Neural cell (in vitro differentiated cells): ENCODE data around the gene TUBGCP4. TPM values are rescaled to one million over a fixed set of nuclear protein-coding genes. Genes with fewer than 3 reads are reported as not detected.

Experiments
- H2AFZ ChIP-seq: fragments of 200-600, 300-800 bp; sonication (generic), shearing (Covaris generic); 2 replicates; pipeline ENCODE4 v1.6.0; 2014; ENCODE audit warnings: low read depth, mild to moderate bottlenecking, antibody characterized with exemption, low read length, moderate library complexity
- H3F3A ChIP-seq: fragments of 200-600 bp; shearing (Covaris generic); 2 replicates; pipeline ENCODE4 v1.6.1; 2016; ENCODE audit warnings: mild to moderate bottlenecking, moderate library complexity, mixed read lengths, antibody characterized with exemption, low read length; ENCODE audit not compliant: insufficient read depth, poor library complexity, severe bottlenecking
- H3K27ac ChIP-seq: fragments of 200-600, 300-800 bp; sonication (generic), shearing (Covaris generic); 2 replicates; pipeline ENCODE4 v1.5.1; 2014; ENCODE audit warnings: mild to moderate bottlenecking, low read length, moderate library complexity
- H3K27me3 ChIP-seq: fragments of 300-800, 200-600 bp; sonication (generic), shearing (Covaris generic); 2 replicates; pipeline ENCODE4 v1.6.0; 2014; ENCODE audit warnings: mild to moderate bottlenecking, low read depth, low read length, moderate library complexity; ENCODE audit not compliant: insufficient read depth
- H3K36me3 ChIP-seq: fragments of 300-800, 200-600 bp; sonication (generic), shearing (Covaris generic); 2 replicates; pipeline ENCODE4 v1.5.1; 2014; ENCODE audit warnings: mild to moderate bottlenecking, antibody characterized with exemption, low read length, moderate library complexity; ENCODE audit not compliant: insufficient read depth
- H3K4me2 ChIP-seq: fragments of 300-800, 200-600 bp; sonication (generic), shearing (Covaris generic); 2 replicates; pipeline ENCODE4 v1.6.0; 2014; ENCODE audit warnings: mild to moderate bottlenecking, low read length
- H3K4me3 ChIP-seq: fragments of 300-800, 200-600 bp; sonication (generic), shearing (Covaris generic); 2 replicates; pipeline ENCODE4 v1.5.1; 2014; ENCODE audit warnings: mild to moderate bottlenecking, low read length, moderate library complexity
- H3K79me2 ChIP-seq: fragments of 200-600 bp; shearing (Covaris generic); replicated peaks from 2 replicates; pipeline ENCODE4 v1.6.0; 2014; ENCODE audit warnings: mild to moderate bottlenecking, low read length, moderate library complexity; ENCODE audit not compliant: insufficient read depth
- H3K9ac ChIP-seq: fragments of 300-800, 200-600 bp; sonication (generic), shearing (Covaris generic); 2 replicates; pipeline ENCODE4 v1.6.1; 2016; ENCODE audit warnings: mild to moderate bottlenecking, low read length, mixed read lengths
- H3K9me2 ChIP-seq: fragments of 200-600 bp; shearing (Covaris generic); 2 replicates; pipeline ENCODE4 v1.6.1; 2016; ENCODE audit warnings: mild to moderate bottlenecking, low read length, mixed read lengths; ENCODE audit not compliant: insufficient read depth
- H3K9me3 ChIP-seq: fragments of 200-600, 300-800 bp; sonication (generic), shearing (Covaris generic); 2 replicates; pipeline ENCODE4 v1.6.1; 2016; ENCODE audit warnings: mild to moderate bottlenecking, mixed run types, low read length, moderate library complexity, mixed read lengths
- H4K20me1 ChIP-seq: fragments of 200-600 bp; shearing (Covaris generic); 2 replicates; pipeline ENCODE4 v1.6.1; 2016; ENCODE audit warnings: mild to moderate bottlenecking, mixed run types; ENCODE audit not compliant: insufficient read depth
- EP300 ChIP-seq: fragments of 450-650 bp; conservative IDR thresholded peaks from 2 replicates; pipeline ENCODE4 v1.6.1; 2014; ENCODE audit warnings: antibody characterized with exemption, mild to moderate bottlenecking, moderate library complexity; ENCODE audit not compliant: poor library complexity, severe bottlenecking
- EZH2 ChIP-seq: fragments of 200-600, 300-800 bp; shearing (Covaris generic), sonication (generic); IDR thresholded peaks from 2 replicates; pipeline ENCODE4 v1.6.1; 2014; ENCODE audit warnings: antibody characterized with exemption, low read length, borderline replicate concordance, mild to moderate bottlenecking; ENCODE audit not compliant: insufficient read depth, poor library complexity, severe bottlenecking
- MXI1 ChIP-seq: fragments of 450-650 bp; conservative IDR thresholded peaks from 2 replicates; pipeline ENCODE4 v1.6.1; 2014; ENCODE audit warnings: antibody characterized with exemption, mild to moderate bottlenecking; ENCODE audit not compliant: poor library complexity, severe bottlenecking
- POLR2AphosphoS5 ChIP-seq: IDR thresholded peaks from 2 replicates; pipeline ENCODE4 v1.6.1; 2012
- RAD21 ChIP-seq: fragments of 450-650 bp; conservative IDR thresholded peaks from 2 replicates; pipeline ENCODE4 v1.6.1; 2014; ENCODE audit warnings: antibody characterized with exemption, mild to moderate bottlenecking, moderate library complexity
- SMC3 ChIP-seq: fragments of 450-650 bp; conservative IDR thresholded peaks from 2 replicates; pipeline ENCODE4 v1.6.1; 2014; ENCODE audit warnings: antibody characterized with exemption, mild to moderate bottlenecking, moderate library complexity; ENCODE audit not compliant: poor library complexity
- TAF1 ChIP-seq: IDR thresholded peaks from 2 replicates; pipeline ENCODE4 v1.6.1; 2012; ENCODE audit warnings: low read depth
- polyA plus RNA-seq: library from polyadenylated mRNA; depleted of rRNA; stranded (reverse); fragments of >200 nt; gene quantifications from 2 replicates; pipeline ENCODE4 v1.2.3, GENCODE V29; 2014
- TF ChIP-seq, protein P1 (sequence below): IDR thresholded peaks from 2 replicates; pipeline ENCODE4 v1.6.1; 2012; ENCODE audit warnings: borderline replicate concordance
- TF ChIP-seq, protein P2 (sequence below): fragments of 450-650 bp; IDR thresholded peaks from 2 replicates; pipeline ENCODE4 v1.5.1; 2014; ENCODE audit warnings: antibody characterized with exemption, mild to moderate bottlenecking, moderate library complexity; ENCODE audit not compliant: poor library complexity, severe bottlenecking

The TUBGCP4 gene
- polyA plus RNA-seq, 1 donor from 2014 or later = 4.6 TPM

DNA sequence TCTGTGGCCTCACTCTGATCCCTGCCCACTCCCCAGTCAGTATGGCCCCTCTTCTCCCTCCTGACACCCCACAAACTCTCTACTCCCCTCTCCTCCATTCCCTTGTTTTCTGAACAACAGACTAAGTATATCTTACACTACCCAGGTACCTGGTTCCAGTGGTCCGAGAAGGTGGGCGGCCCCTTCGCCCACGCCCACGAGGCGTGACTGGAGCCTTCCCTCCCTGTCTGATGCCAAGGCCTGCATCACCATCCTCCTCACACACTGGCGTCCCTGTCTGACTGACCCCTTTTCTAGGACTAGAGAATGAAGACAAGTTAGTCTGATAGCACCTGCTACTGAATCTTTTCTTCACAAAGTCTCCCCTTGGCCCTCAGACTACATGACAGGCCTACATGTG lies 50.0 kb downstream of the TUBGCP4 start:
- no peak overlapping the region for H3K27ac ChIP-seq
- peaks cover 6% of the 10 kb centered on the region for H3K79me2 ChIP-seq
- H3K9ac ChIP-seq = no peak overlapping the region
- no peak overlapping the region for H3K4me3 ChIP-seq
- H3F3A ChIP-seq = no peaks in the 10 kb centered on the region
- H2AFZ ChIP-seq = no peak overlapping the region
- H4K20me1 ChIP-seq = no peaks in the 10 kb centered on the region
- H3K9me3 ChIP-seq = no peaks in the 10 kb centered on the region
- no peak overlapping the region for H3K4me2 ChIP-seq
- no peaks in the 10 kb centered on the region for H3K9me2 ChIP-seq
- H3K27me3 ChIP-seq = no peaks in the 10 kb centered on the region
- H3K36me3 ChIP-seq = peaks cover 9% of the 10 kb centered on the region
- TF ChIP-seq POLR2AphosphoS5 (no peak), MXI1 (no peak), EZH2 (no peak), TAF1 (no peak), EP300 (no peak), SMC3 (no peak)
- TF ChIP-seq, protein P1, sequence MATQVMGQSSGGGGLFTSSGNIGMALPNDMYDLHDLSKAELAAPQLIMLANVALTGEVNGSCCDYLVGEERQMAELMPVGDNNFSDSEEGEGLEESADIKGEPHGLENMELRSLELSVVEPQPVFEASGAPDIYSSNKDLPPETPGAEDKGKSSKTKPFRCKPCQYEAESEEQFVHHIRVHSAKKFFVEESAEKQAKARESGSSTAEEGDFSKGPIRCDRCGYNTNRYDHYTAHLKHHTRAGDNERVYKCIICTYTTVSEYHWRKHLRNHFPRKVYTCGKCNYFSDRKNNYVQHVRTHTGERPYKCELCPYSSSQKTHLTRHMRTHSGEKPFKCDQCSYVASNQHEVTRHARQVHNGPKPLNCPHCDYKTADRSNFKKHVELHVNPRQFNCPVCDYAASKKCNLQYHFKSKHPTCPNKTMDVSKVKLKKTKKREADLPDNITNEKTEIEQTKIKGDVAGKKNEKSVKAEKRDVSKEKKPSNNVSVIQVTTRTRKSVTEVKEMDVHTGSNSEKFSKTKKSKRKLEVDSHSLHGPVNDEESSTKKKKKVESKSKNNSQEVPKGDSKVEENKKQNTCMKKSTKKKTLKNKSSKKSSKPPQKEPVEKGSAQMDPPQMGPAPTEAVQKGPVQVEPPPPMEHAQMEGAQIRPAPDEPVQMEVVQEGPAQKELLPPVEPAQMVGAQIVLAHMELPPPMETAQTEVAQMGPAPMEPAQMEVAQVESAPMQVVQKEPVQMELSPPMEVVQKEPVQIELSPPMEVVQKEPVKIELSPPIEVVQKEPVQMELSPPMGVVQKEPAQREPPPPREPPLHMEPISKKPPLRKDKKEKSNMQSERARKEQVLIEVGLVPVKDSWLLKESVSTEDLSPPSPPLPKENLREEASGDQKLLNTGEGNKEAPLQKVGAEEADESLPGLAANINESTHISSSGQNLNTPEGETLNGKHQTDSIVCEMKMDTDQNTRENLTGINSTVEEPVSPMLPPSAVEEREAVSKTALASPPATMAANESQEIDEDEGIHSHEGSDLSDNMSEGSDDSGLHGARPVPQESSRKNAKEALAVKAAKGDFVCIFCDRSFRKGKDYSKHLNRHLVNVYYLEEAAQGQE = no peak
- TF ChIP-seq, protein P2, sequence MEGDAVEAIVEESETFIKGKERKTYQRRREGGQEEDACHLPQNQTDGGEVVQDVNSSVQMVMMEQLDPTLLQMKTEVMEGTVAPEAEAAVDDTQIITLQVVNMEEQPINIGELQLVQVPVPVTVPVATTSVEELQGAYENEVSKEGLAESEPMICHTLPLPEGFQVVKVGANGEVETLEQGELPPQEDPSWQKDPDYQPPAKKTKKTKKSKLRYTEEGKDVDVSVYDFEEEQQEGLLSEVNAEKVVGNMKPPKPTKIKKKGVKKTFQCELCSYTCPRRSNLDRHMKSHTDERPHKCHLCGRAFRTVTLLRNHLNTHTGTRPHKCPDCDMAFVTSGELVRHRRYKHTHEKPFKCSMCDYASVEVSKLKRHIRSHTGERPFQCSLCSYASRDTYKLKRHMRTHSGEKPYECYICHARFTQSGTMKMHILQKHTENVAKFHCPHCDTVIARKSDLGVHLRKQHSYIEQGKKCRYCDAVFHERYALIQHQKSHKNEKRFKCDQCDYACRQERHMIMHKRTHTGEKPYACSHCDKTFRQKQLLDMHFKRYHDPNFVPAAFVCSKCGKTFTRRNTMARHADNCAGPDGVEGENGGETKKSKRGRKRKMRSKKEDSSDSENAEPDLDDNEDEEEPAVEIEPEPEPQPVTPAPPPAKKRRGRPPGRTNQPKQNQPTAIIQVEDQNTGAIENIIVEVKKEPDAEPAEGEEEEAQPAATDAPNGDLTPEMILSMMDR = no peak

DNA sequence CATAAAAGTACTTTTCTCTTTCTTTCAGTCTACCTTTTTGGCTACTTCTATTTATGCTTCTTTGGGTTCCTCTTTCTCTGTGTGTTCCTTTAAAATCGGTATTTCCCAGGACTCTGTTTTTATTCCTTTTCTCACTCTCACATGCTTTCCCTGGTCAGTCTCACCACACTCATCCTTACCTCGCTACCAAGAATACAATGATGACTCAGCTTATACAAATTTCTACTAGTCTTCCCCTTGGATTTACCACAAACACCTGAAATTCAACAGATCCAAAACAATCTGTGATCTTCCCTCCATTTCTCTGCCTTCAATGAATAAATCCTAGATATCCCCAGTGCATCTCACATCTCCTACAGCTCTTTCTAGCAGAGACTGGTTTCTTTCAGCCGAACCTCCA lies 52.9 kb downstream of the TUBGCP4 start:
- H3K27ac ChIP-seq = no peak overlapping the region
- H3K9ac ChIP-seq = no peak overlapping the region
- H3K27me3 ChIP-seq = no peaks in the 10 kb centered on the region
- TF ChIP-seq, protein P1 = no peak
- TF ChIP-seq, protein P2 = no peak
- TF ChIP-seq POLR2AphosphoS5 (no peak), MXI1 (no peak), RAD21 (no peak), EP300 (no peak), EZH2 (no peak), TAF1 (no peak), SMC3 (no peak)
- H3K4me2 ChIP-seq = no peak overlapping the region
- H3K36me3 ChIP-seq = peaks cover 14% of the 10 kb centered on the region
- H3F3A ChIP-seq = no peaks in the 10 kb centered on the region
- H2AFZ ChIP-seq = no peak overlapping the region
- H3K79me2 ChIP-seq = peaks cover 6% of the 10 kb centered on the region
- H3K9me3 ChIP-seq = no peaks in the 10 kb centered on the region
- H3K9me2 ChIP-seq = no peaks in the 10 kb centered on the region
- no peak overlapping the region for H3K4me3 ChIP-seq
- no peaks in the 10 kb centered on the region for H4K20me1 ChIP-seq
